ENCODE data around the gene MRPS6. TPM values are rescaled to one million over a fixed set of nuclear protein-coding genes. Genes with fewer than 3 reads are reported as not detected.

Gene MRPS6
- total RNA-seq, 1 experiment from 2014 or later: 55.1 TPM

GRCh38 chr21:34113842-34114241, 40.5 kb downstream of the MRPS6 start:
- Histone ChIP-seq H3K79me2 (ENCODE audit: insufficient read depth, low read length) (peaks cover 29% of the 10 kb centered on the region), H2AFZ (ENCODE audit: low read depth, low read length, poor library complexity, severe bottlenecking) (no peak overlapping the region), H3K4me1 (ENCODE audit: control insufficient read depth in 1 of 2, insufficient read depth in 2 of 2, low read length in 2 of 2) (no peaks in the 10 kb centered on the region; a peak in 1 of 4 replicates), H3K9ac (ENCODE audit: low read length) (no peak overlapping the region), H3K4me2 (ENCODE audit: low read length) (no peak overlapping the region), H3K36me3 (ENCODE audit: control insufficient read depth in 1 of 2, insufficient read depth in 2 of 2, low read length in 2 of 2) (no peaks in the 10 kb centered on the region), H3K9me2 (ENCODE audit: insufficient read depth) (no peaks in the 10 kb centered on the region), H4K20me1 (ENCODE audit: insufficient read depth) (no peaks in the 10 kb centered on the region), H3K27ac (ENCODE audit: low read depth, low read length) (no peak overlapping the region), H3K9me3 (ENCODE audit: control insufficient read depth in 1 of 2, insufficient read depth in 1 of 2, low read depth in 1 of 2, low read length in 2 of 2) (no peaks in the 10 kb centered on the region), H3K27me3 (ENCODE audit: insufficient read depth, low read length) (no peaks in the 10 kb centered on the region), H3K4me3 (replicated peaks in 1 of 2; ENCODE audit: low read depth in 1 of 2, low read length in 2 of 2) (no peak overlapping the region)
- ATAC-seq (no peak), DNase-seq (ENCODE audit: low read depth, low spot score) (no peak)
- ChIA-PET CTCF (interaction anchor here (1.6 kb wide), 1 partner anchor 23 kb away, joined by 6 read pairs; no protein-coding TSS in a partner anchor), POLR2A (no interaction called here), RAD21 (ENCODE audit: low non-redundant PET in 1 of 2, low total read pairs in 2 of 2, uncharacterized antibody in 2 of 2, unreplicated experiment in 2 of 2) (interaction anchor here in 1 of 2 experiments (0.6 kb wide), 1 partner anchor 66 kb away, joined by 3 read pairs; no protein-coding TSS in a partner anchor)
- intact Hi-C loops (cut with micrococcal nuclease): no loop called here
- no peak for TF ChIP-seq ATF3 (IDR thresholded peaks at IDR 0.05)
- no peak for TF ChIP-seq POLR2AphosphoS5 (IDR thresholded peaks at IDR 0.05; ENCODE audit: low read depth, low read length)
- TF ChIP-seq TCF7L2 (IDR thresholded peaks at IDR 0.05; ENCODE audit: borderline replicate concordance, extremely low read depth, insufficient read depth, insufficient read length): no peak
- no peak for TF ChIP-seq FOSL1 (IDR thresholded peaks at IDR 0.05; ENCODE audit: low read depth)
- no peak for TF ChIP-seq MAX (IDR thresholded peaks at IDR 0.05)
- TF ChIP-seq EZH2 (IDR thresholded peaks at IDR 0.05): no peak
- no peak for TF ChIP-seq CEBPB (IDR thresholded peaks at IDR 0.05; ENCODE audit: low read depth)
- no peak for TF ChIP-seq REST (IDR thresholded peaks at IDR 0.05; ENCODE audit: low read depth)
- TF ChIP-seq SIN3A (IDR thresholded peaks at IDR 0.05; ENCODE audit: low read depth): no peak
- TF ChIP-seq ZFX (IDR thresholded peaks at IDR 0.05): no peak
- no peak for TF ChIP-seq ZNF274 (IDR thresholded peaks at IDR 0.05; ENCODE audit: low read depth, low read length)
- TF ChIP-seq SRF (IDR thresholded peaks at IDR 0.05; ENCODE audit: low read depth): no peak
- no peak for TF ChIP-seq POLR2A (IDR thresholded peaks at IDR 0.05; ENCODE audit: borderline replicate concordance, extremely low read depth, insufficient read depth, insufficient read length)
- TF ChIP-seq YY1 (IDR thresholded peaks at IDR 0.05; ENCODE audit: extremely low read depth, insufficient replicate concordance, low read depth, low read length): no peak
- TF ChIP-seq EZH2phosphoT487 (IDR thresholded peaks at IDR 0.05; ENCODE audit: borderline replicate concordance): no peak
- TF ChIP-seq ELF1 (IDR thresholded peaks at IDR 0.05; ENCODE audit: borderline replicate concordance, low read depth): no peak
- TF ChIP-seq CBX3 (IDR thresholded peaks at IDR 0.05; ENCODE audit: low read depth): no peak
- no peak for TF ChIP-seq EGR1 (IDR thresholded peaks at IDR 0.05; ENCODE audit: low read depth)
- TF ChIP-seq RAD21 (IDR thresholded peaks at IDR 0.05; ENCODE audit: low read depth): no peak
- TF ChIP-seq CTCF (IDR thresholded peaks at IDR 0.05 in 2 of 3, conservative IDR thresholded peaks at IDR 0.05 in 1 of 3; ENCODE audit: borderline replicate concordance in 1 of 3, insufficient read depth in 1 of 3, low read depth in 2 of 3, low read length in 2 of 3): no peak
- no TSS peak for BruUV-seq (replicated peaks)
